Uterus (tissue), 2 donors: ENCODE data around the gene RECQL5.

ENCODE experiments used
- POLR2A ChIP-seq, 2 donors: fragments of 450-650 bp; IDR thresholded peaks; one replicate each; pipeline ENCODE4 v1.6.1; 2016; ENCODE audit warnings: antibody characterized with exemption in 2 of 2, mild to moderate bottlenecking in 1 of 2, moderate library complexity in 1 of 2
- TF ChIP-seq, protein P1 (sequence below), 4 experiments: fragments of 200-600 bp in 2 of 4; fragments of 450-650 bp in 2 of 4; sonication (generic) in 2 of 4; IDR thresholded peaks; one replicate each; pipeline ENCODE4 v1.5.1; 2016 to 2019; ENCODE audit warnings: antibody characterized with exemption in 4 of 4, mild to moderate bottlenecking in 2 of 4, moderate library complexity in 1 of 4

DNA sequence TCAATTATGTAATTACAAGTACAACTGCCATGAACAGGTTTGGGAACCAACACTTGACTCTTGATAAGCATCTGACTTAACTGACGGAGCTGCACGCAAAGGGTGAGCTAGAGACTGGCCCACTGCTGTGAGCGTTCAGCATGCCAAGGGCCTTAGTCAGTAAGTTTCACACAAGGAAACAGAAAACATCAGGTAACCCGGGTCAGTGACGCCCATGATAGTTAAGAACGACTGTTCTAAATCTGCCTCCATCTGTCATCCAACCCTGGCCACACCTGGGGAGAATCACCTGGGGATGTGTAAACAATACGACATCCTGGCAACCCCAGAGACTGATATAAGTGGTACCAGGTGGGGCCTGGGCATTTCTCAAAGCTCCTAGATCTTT, 21.5 kb downstream of the RECQL5 start:
- TF ChIP-seq POLR2A (IDR thresholded peaks at IDR 0.05), result no peak
- TF ChIP-seq, protein P1, sequence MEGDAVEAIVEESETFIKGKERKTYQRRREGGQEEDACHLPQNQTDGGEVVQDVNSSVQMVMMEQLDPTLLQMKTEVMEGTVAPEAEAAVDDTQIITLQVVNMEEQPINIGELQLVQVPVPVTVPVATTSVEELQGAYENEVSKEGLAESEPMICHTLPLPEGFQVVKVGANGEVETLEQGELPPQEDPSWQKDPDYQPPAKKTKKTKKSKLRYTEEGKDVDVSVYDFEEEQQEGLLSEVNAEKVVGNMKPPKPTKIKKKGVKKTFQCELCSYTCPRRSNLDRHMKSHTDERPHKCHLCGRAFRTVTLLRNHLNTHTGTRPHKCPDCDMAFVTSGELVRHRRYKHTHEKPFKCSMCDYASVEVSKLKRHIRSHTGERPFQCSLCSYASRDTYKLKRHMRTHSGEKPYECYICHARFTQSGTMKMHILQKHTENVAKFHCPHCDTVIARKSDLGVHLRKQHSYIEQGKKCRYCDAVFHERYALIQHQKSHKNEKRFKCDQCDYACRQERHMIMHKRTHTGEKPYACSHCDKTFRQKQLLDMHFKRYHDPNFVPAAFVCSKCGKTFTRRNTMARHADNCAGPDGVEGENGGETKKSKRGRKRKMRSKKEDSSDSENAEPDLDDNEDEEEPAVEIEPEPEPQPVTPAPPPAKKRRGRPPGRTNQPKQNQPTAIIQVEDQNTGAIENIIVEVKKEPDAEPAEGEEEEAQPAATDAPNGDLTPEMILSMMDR (IDR thresholded peaks at IDR 0.05), result no peak
